AG04450 (cell line): ENCODE measurements around the gene TMPRSS9. TPM values are rescaled to one million over a fixed set of nuclear protein-coding genes. Genes with fewer than 3 reads are reported as not detected.
"Not testable (repeated sequence)": the region's sequence is repeated elsewhere in the genome, so short reads cannot be mapped to it uniquely, and the experiment has no call there.

Experiments
- CTCF ChIA-PET: fragments of 300-600, 350-600 bp; formaldehyde crosslinking; extraction: SDS; loops from one replicate; lab custom pipeline; 2022; ENCODE audit warnings: antibody characterized with exemption, inconsistent platforms; lab: Charles Lee
- POLR2A ChIA-PET: fragments of 350-600 bp; formaldehyde crosslinking; extraction: SDS; loops from one replicate; lab custom pipeline; 2021; ENCODE audit warnings: antibody characterized with exemption, inconsistent platforms; lab: Yijun Ruan, JAX
- DNase-seq: peaks from one replicate; pipeline ENCODE4 v3.0.0-alpha.2; 2011; ENCODE audit warnings: low read depth, low spot score
- H3K27ac ChIP-seq: one replicate; pipeline ENCODE4 v1.5.1; 2012; ENCODE audit warnings: low read depth, low read length, control low read depth
- H3K27me3 ChIP-seq: one replicate; pipeline ENCODE4 v1.6.0; 2012; ENCODE audit warnings: low read length; ENCODE audit not compliant: control insufficient read depth, insufficient read depth
- H3K4me3 ChIP-seq: 2 replicates; pipeline ENCODE4 v1.5.1; 2011; ENCODE audit warnings: mild to moderate bottlenecking, low read depth, low read length, control low read depth
- H3K9me3 ChIP-seq: 2 replicates; pipeline ENCODE4 v1.5.1; 2012; ENCODE audit warnings: low read length; ENCODE audit not compliant: control insufficient read depth, insufficient read depth
- CTCF ChIP-seq: IDR thresholded peaks from 2 replicates; pipeline ENCODE4 v1.5.1; 2011; ENCODE audit warnings: low read depth, low read length, control low read depth, inconsistent platforms
- polyA plus RNA-seq: library from polyadenylated mRNA; depleted of rRNA; stranded (reverse); fragments of >200 nt; gene quantifications from 2 replicates; pipeline ENCODE4 v1.2.3, GENCODE V29; 2011

TMPRSS9 gene
- polyA plus RNA-seq, 1 experiment, result not detected

- CTCF ChIA-PET, result interaction anchor here (1.3 to 2.4 kb wide), 2 partner anchors 10 to 146 kb away, joined by 3 to 9 read pairs; no protein-coding TSS in a partner anchor
- H3K9me3 ChIP-seq, result no peaks in the 10 kb centered on the region; the same call in 1 of the 2 replicates
- no peak overlapping the region for H3K27ac ChIP-seq
- no peak overlapping the region for H3K4me3 ChIP-seq
- POLR2A ChIA-PET, result interaction anchor here (2.6 kb wide), 1 partner anchor 12 kb away, joined by 10 read pairs; the partner anchor contains the start of gene GADD45B
- DNase-seq, result no peak
- no peak for TF ChIP-seq CTCF
- H3K27me3 ChIP-seq, result no peaks in the 10 kb centered on the region
Measured at GRCh38 chr19:2464389-2464788, 104.3 kb downstream of the TMPRSS9 start.

GRCh38 chr19:2468596-2468995, 108.5 kb downstream of the TMPRSS9 start:
- ChIA-PET CTCF (interaction anchor here (1.0 to 1.3 kb wide), 2 partner anchors 130 to 143 kb away, joined by 3 to 4 read pairs; no protein-coding TSS in a partner anchor), POLR2A (no interaction called here)
- no peak for TF ChIP-seq CTCF
- Histone ChIP-seq H3K27ac (no peak overlapping the region), H3K27me3 (no peaks in the 10 kb centered on the region), H3K9me3 (no peaks in the 10 kb centered on the region), H3K4me3 (no peak overlapping the region)
- DNase-seq, result no peak

- POLR2A ChIA-PET, result no interaction called here
- no peaks in the 10 kb centered on the region for H3K27me3 ChIP-seq
- CTCF ChIA-PET, result interaction anchor here (1.0 kb wide), 2 partner anchors 130 to 142 kb away, joined by 3 to 4 read pairs; no protein-coding TSS in a partner anchor
- no peak overlapping the region for H3K4me3 ChIP-seq
- no peak overlapping the region for H3K27ac ChIP-seq
- TF ChIP-seq CTCF, result no peak
- no peaks in the 10 kb centered on the region for H3K9me3 ChIP-seq
- DNase-seq, result no peak
Measured at GRCh38 chr19:2469102-2469914, 109.2 kb downstream of the TMPRSS9 start.

- H3K9me3 ChIP-seq, H3K27me3 ChIP-seq, H3K27ac ChIP-seq, H3K4me3 ChIP-seq, DNase-seq: not testable (repeated sequence)
- ChIA-PET POLR2A (interaction anchor here (0.7 kb wide), 1 partner anchor 74 kb away, joined by 9 read pairs; no protein-coding TSS in a partner anchor), CTCF (interaction anchor here (1.0 kb wide), 1 partner anchor 141 kb away, joined by 3 read pairs; no protein-coding TSS in a partner anchor)
Measured at GRCh38 chr19:2469915-2470200, 109.8 kb downstream of the TMPRSS9 start.

GRCh38 chr19:2474232-2475017, 114.4 kb downstream of the TMPRSS9 start:
- CTCF ChIA-PET, result interaction anchor here (0.6 to 2.2 kb wide), 13 partner anchors 9 to 161 kb away, joined by 3 to 29 read pairs (median 6); no protein-coding TSS in a partner anchor
- POLR2A ChIA-PET, result interaction anchor here (0.8 to 4.2 kb wide), 8 partner anchors 18 to 140 kb away, joined by 3 to 238 read pairs (median 36); partner anchors contain the start of gene LMNB2
- DNase-seq, result no peak
- Histone ChIP-seq H3K4me3 (peak overlapping the region; percentile 62), H3K27me3 (no peaks in the 10 kb centered on the region), H3K9me3 (peaks cover 4% of the 10 kb centered on the region; the same call in 1 of the 2 replicates), H3K27ac (peak overlapping the region; percentile 73)
- TF ChIP-seq CTCF, result peak; percentile 82
